Measurements from ENCODE around the gene SUSD6. TPM values are rescaled to one million over a fixed set of nuclear protein-coding genes. Genes with fewer than 3 reads are reported as not detected.

SUSD6 gene
- polyA plus RNA-seq, 1 of the 3 experiments (the other 2 are of a cell fraction) = 8.5 TPM

GRCh38 chr14:69693801-69694729 lies 82.7 kb downstream of the SUSD6 start:
- Histone ChIP-seq H4K20me1 (ENCODE audit: insufficient read depth) (no peaks in the 10 kb centered on the region), H3K9me2 (no peaks in the 10 kb centered on the region), H3K9ac (no peak overlapping the region), H3K9me3 (no peaks in the 10 kb centered on the region), H3K36me3 (replicated peaks in 1 of 2; ENCODE audit: control insufficient read depth in 1 of 2, insufficient read depth in 2 of 2, low read length in 1 of 2) (no peaks in the 10 kb centered on the region), H3F3A (replicated peaks; ENCODE audit: insufficient read depth) (no peaks in the 10 kb centered on the region), H3K27me3 (ENCODE audit: insufficient read depth) (no peaks in the 10 kb centered on the region), H3K4me2 (no peak overlapping the region), H3K27ac (ENCODE audit: low read depth in 2 of 2, low read length in 1 of 2) (peak overlapping the region in 1 of 2 experiments; percentile 44; a peak in 1 of 4 replicates), H3K4me3 (ENCODE audit: low read depth in 2 of 2, low read length in 1 of 2) (no peak overlapping the region), H3K4me1 (ENCODE audit: control insufficient read depth in 1 of 2, insufficient read depth in 2 of 2, low read depth in 1 of 2, low read length in 1 of 2) (peaks cover 9 to 48% of the 10 kb centered on the region in 2 experiments; a peak in 3 of 4 replicates), H2AFZ (ENCODE audit: low read depth) (no peak overlapping the region), H3K79me2 (ENCODE audit: insufficient read depth) (no peaks in the 10 kb centered on the region)
- no peak for DNase-seq
- WGBS (ENCODE audit: low lambda C conversion rate) = 96% methylated on average over 4 of the region's 4 CpGs
- TF ChIP-seq NFIC (IDR thresholded peaks at IDR 0.05; ENCODE audit: borderline replicate concordance) = no peak
- no peak for TF ChIP-seq CHD2 (IDR thresholded peaks at IDR 0.05; ENCODE audit: low read length, partially characterized antibody)
- no peak for TF ChIP-seq EZH2phosphoT487 (IDR thresholded peaks at IDR 0.05; ENCODE audit: borderline replicate concordance, low read depth)
- TF ChIP-seq GABPA (IDR thresholded peaks at IDR 0.05; ENCODE audit: low read depth) = no peak
- TF ChIP-seq RXRA (IDR thresholded peaks at IDR 0.05; ENCODE audit: borderline replicate concordance, low read depth) = no peak
- no peak for TF ChIP-seq REST (IDR thresholded peaks at IDR 0.05; ENCODE audit: low read depth, low read length)
- TF ChIP-seq EP300 (IDR thresholded peaks at IDR 0.05; ENCODE audit: borderline replicate concordance in 1 of 2, low read depth in 1 of 2, low read length in 1 of 2) = no peak
- no peak for TF ChIP-seq USF2 (IDR thresholded peaks at IDR 0.05; ENCODE audit: borderline replicate concordance, low read depth, low read length)
- no peak for TF ChIP-seq POLR2AphosphoS5 (IDR thresholded peaks at IDR 0.05; ENCODE audit: low read depth, low read length)
- TF ChIP-seq SIN3A (IDR thresholded peaks at IDR 0.05; ENCODE audit: borderline replicate concordance, low read depth, low read length) = no peak
- TF ChIP-seq, protein P1, sequence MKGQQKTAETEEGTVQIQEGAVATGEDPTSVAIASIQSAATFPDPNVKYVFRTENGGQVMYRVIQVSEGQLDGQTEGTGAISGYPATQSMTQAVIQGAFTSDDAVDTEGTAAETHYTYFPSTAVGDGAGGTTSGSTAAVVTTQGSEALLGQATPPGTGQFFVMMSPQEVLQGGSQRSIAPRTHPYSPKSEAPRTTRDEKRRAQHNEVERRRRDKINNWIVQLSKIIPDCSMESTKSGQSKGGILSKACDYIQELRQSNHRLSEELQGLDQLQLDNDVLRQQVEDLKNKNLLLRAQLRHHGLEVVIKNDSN (IDR thresholded peaks at IDR 0.05; ENCODE audit: borderline replicate concordance, low read depth) = no peak
- TF ChIP-seq MXI1 (IDR thresholded peaks at IDR 0.05; ENCODE audit: low read depth, low read length) = no peak
- no peak for TF ChIP-seq RFX5 (IDR thresholded peaks at IDR 0.05; ENCODE audit: low read length)
- TF ChIP-seq RAD21 (IDR thresholded peaks at IDR 0.05; ENCODE audit: low read length) = no peak
- TF ChIP-seq, protein P2, sequence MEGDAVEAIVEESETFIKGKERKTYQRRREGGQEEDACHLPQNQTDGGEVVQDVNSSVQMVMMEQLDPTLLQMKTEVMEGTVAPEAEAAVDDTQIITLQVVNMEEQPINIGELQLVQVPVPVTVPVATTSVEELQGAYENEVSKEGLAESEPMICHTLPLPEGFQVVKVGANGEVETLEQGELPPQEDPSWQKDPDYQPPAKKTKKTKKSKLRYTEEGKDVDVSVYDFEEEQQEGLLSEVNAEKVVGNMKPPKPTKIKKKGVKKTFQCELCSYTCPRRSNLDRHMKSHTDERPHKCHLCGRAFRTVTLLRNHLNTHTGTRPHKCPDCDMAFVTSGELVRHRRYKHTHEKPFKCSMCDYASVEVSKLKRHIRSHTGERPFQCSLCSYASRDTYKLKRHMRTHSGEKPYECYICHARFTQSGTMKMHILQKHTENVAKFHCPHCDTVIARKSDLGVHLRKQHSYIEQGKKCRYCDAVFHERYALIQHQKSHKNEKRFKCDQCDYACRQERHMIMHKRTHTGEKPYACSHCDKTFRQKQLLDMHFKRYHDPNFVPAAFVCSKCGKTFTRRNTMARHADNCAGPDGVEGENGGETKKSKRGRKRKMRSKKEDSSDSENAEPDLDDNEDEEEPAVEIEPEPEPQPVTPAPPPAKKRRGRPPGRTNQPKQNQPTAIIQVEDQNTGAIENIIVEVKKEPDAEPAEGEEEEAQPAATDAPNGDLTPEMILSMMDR (IDR thresholded peaks at IDR 0.05) = no peak
- no peak for TF ChIP-seq FOXJ3 (CRISPR knock-in tag; IDR thresholded peaks at IDR 0.05)
- no peak for TF ChIP-seq RCOR1 (IDR thresholded peaks at IDR 0.05; ENCODE audit: low read length)
- no peak for TF ChIP-seq TCF12 (IDR thresholded peaks at IDR 0.05)
- TF ChIP-seq FOXM1 (IDR thresholded peaks at IDR 0.05; ENCODE audit: low read depth) = no peak
- TF ChIP-seq, protein P3, sequence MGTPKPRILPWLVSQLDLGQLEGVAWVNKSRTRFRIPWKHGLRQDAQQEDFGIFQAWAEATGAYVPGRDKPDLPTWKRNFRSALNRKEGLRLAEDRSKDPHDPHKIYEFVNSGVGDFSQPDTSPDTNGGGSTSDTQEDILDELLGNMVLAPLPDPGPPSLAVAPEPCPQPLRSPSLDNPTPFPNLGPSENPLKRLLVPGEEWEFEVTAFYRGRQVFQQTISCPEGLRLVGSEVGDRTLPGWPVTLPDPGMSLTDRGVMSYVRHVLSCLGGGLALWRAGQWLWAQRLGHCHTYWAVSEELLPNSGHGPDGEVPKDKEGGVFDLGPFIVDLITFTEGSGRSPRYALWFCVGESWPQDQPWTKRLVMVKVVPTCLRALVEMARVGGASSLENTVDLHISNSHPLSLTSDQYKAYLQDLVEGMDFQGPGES (IDR thresholded peaks at IDR 0.05; ENCODE audit: low read depth, low read length) = no peak
- POLR2A ChIA-PET = no interaction called here
- CTCF ChIA-PET = interaction anchor here (0.9 to 1.9 kb wide), 2 partner anchors 33 to 109 kb away, joined by 4 to 9 read pairs; no protein-coding TSS in a partner anchor
